Stimulated activated memory B cell treated with anti-CD40 and anti-IgM and Interleukin-4, amounts not matched to agents 10 μg/mL and 1 μg/mL and 100 μg/mL, for 72 hours (primary cell): Measurements from ENCODE around the gene ADAM12.
"Not testable (repeated sequence)": the region's sequence is repeated elsewhere in the genome, so short reads cannot be mapped to it uniquely, and the experiment has no call there.

ENCODE experiments used
- ATAC-seq: fragments of 150-1000 bp; cut with Tn5 transposase; 2 replicates; pipeline ENCODE4 v1.10.0; 2021
- H3K27ac Mint-ChIP-seq: one replicate; pipeline ENCODE4 v1.8.0; 2022; ENCODE audit warnings: mild to moderate bottlenecking, mixed read lengths
- H3K27me3 Mint-ChIP-seq: one replicate; pipeline ENCODE4 v1.8.0; 2022; ENCODE audit warnings: mixed read lengths
- H3K36me3 Mint-ChIP-seq: one replicate; pipeline ENCODE4 v1.8.0; 2022; ENCODE audit warnings: mixed read lengths
- H3K4me1 Mint-ChIP-seq: one replicate; pipeline ENCODE4 v1.8.0; 2022; ENCODE audit warnings: mixed read lengths
- H3K4me3 Mint-ChIP-seq: one replicate; pipeline ENCODE4 v1.8.0; 2022; ENCODE audit warnings: mild to moderate bottlenecking, moderate library complexity, mixed read lengths
- H3K9me3 Mint-ChIP-seq: one replicate; pipeline ENCODE4 v1.8.0; 2022; ENCODE audit warnings: mixed read lengths

Gene ADAM12

GRCh38 chr10:126251778-126252407 is 136.4 kb downstream of the ADAM12 start:
- H3K36me3 Mint-ChIP-seq, result no peaks in the 10 kb centered on the region
- peaks cover 16% of the 10 kb centered on the region for H3K27me3 Mint-ChIP-seq
- H3K27ac Mint-ChIP-seq, result no peak overlapping the region
- H3K4me3 Mint-ChIP-seq, result no peak overlapping the region
- peaks cover 11% of the 10 kb centered on the region for H3K9me3 Mint-ChIP-seq
- ATAC-seq, result no peak
- H3K4me1 Mint-ChIP-seq, result no peaks in the 10 kb centered on the region

DNA sequence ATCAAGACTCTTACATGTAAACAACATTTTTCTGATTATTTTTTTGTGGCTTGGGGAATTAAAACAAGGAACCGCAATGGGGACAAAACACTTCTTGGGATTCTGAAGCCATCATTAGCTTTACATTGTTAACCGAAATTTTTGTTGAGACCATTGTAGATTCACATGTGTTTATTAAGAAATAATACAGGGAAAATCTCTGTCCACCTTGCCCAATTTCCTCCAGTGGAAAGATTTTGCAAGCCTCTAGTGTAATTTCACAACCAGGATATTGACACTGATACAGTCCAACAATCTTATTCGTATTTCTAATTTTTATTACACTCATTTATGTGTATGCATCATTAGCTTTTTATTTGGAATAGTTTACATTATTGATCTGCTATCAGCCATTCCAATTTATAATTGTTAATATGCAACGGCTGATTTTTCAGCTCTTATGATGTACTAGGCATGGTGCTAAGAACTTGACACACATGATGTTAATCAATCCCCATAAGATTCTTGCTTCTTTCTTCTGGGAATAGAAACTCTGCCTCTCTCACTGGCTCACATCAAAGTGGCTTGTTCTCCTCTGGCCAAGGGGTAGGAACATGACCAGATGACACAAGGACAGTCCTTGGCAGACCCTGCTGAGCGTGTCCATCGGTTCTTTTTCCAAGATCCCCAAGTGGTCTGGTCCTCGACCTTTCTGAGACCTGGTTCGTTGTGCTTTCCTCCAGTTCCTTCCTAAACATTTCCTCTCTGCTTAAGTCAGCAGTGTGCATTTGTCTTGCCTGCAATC is 137.6 kb downstream of the ADAM12 start:
- no peak for ATAC-seq
- Mint-ChIP-seq H3K4me1 (no peaks in the 10 kb centered on the region), H3K36me3 (no peaks in the 10 kb centered on the region), H3K27me3 (peaks cover 16% of the 10 kb centered on the region), H3K9me3 (peaks cover 11% of the 10 kb centered on the region), H3K4me3 (no peak overlapping the region), H3K27ac (no peak overlapping the region)

- no peak for ATAC-seq
- Mint-ChIP-seq H3K9me3 (peaks cover 11% of the 10 kb centered on the region), H3K4me3 (no peak overlapping the region), H3K4me1 (no peaks in the 10 kb centered on the region), H3K27me3 (peaks cover 9% of the 10 kb centered on the region), H3K27ac (no peak overlapping the region), H3K36me3 (no peaks in the 10 kb centered on the region)
Observed at GRCh38 chr10:126250045-126250444, 138.2 kb downstream of the ADAM12 start.

DNA sequence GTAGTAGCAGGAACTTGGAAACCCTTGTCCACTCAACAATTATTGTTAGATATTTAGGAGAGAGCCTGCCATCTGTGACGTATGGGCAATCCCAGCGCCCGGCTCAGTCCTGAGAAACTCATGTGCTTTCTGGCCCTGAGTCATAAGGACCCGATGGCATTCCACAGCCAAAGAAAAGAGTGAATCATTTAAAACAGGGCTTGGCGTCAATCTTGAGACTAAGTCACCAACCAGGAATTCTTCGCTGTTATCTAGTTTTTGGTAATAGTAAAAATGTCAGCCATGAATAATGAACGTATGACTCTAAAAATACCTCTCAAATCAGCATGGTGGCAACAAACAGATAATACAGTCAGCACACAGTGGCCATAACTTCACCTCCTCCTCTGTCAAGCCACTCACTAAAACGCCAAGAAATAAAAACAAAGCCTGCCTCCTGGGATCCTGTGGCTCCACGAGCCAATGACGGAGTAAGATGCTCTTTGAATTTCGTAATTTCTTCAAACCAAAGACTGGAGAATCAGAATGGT is 140.8 kb downstream of the ADAM12 start:
- H3K9me3 Mint-ChIP-seq, result peaks cover 11% of the 10 kb centered on the region
- no peak overlapping the region for H3K4me3 Mint-ChIP-seq
- no peak overlapping the region for H3K27ac Mint-ChIP-seq
- no peaks in the 10 kb centered on the region for H3K27me3 Mint-ChIP-seq
- H3K4me1 Mint-ChIP-seq, result no peaks in the 10 kb centered on the region
- no peak for ATAC-seq
- H3K36me3 Mint-ChIP-seq, result no peaks in the 10 kb centered on the region

DNA sequence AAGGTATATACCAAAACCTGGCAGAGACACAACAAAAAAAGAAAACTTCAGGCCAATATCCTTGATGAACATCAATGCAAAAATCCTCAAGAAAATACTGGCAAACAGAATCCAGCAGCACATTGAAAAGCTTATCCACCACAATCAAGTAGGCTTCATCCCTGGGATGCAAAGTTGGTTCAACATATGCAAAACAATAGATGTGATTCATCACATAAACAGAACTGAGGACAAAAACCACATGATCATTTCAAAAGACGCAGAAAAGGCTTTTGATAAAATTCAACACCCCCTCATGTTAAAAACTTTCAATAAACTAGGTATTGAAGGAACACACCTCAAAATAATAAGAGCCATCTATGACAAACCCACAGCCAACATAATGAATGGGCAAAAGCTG is 141.9 kb downstream of the ADAM12 start:
- not testable (repeated sequence) for H3K27me3 Mint-ChIP-seq, H3K4me3 Mint-ChIP-seq, H3K36me3 Mint-ChIP-seq, ATAC-seq, H3K27ac Mint-ChIP-seq, H3K9me3 Mint-ChIP-seq, H3K4me1 Mint-ChIP-seq

DNA sequence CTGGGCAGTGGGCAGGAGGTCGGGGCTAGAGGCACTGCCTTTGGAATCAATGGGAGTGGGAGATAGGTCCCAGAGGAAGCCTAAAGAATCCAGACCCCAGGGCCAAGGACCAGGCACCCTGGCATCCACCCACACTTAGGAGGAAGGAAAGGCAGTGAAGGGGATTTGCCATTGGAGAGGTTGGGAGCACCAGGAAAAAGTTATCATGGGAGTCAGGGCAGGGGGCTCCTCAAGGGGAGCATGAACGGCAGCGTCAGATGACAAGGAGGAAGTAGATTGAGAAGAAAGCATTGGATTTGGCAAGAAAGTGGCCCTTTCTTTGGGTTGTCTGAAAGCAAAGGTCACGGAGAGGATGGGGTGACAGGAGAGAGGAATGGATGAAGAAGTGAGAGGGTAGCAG is 142.8 kb downstream of the ADAM12 start:
- Mint-ChIP-seq H3K27ac (no peak overlapping the region), H3K27me3 (no peaks in the 10 kb centered on the region), H3K4me1 (no peaks in the 10 kb centered on the region), H3K9me3 (no peaks in the 10 kb centered on the region), H3K36me3 (no peaks in the 10 kb centered on the region), H3K4me3 (no peak overlapping the region)
- no peak for ATAC-seq

DNA sequence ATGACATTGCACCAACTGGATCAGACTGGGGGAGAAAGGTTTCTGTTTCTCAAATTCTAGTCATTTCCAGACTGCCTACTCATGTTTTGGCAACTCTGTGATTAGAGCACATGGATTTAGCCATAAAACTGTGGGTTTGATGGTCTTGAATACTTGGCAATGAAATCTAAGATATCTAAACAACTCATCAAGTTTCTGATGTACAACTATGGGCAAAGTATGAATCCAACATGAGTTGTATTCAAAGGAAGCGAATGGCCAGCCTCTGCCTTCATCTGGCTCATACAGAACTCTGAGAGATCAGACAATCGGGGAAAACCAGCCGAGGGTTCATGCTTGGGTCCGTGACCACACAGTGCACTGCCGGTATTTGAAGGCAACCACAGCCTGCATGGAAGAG is 144.3 kb downstream of the ADAM12 start:
- no peaks in the 10 kb centered on the region for H3K36me3 Mint-ChIP-seq
- H3K4me1 Mint-ChIP-seq, result no peaks in the 10 kb centered on the region
- no peaks in the 10 kb centered on the region for H3K27me3 Mint-ChIP-seq
- H3K27ac Mint-ChIP-seq, result no peak overlapping the region
- no peaks in the 10 kb centered on the region for H3K9me3 Mint-ChIP-seq
- no peak for ATAC-seq
- H3K4me3 Mint-ChIP-seq, result no peak overlapping the region

- no peaks in the 10 kb centered on the region for H3K9me3 Mint-ChIP-seq
- no peak for ATAC-seq
- no peaks in the 10 kb centered on the region for H3K27me3 Mint-ChIP-seq
- no peaks in the 10 kb centered on the region for H3K4me1 Mint-ChIP-seq
- H3K4me3 Mint-ChIP-seq, result no peak overlapping the region
- H3K36me3 Mint-ChIP-seq, result no peaks in the 10 kb centered on the region
- H3K27ac Mint-ChIP-seq, result no peak overlapping the region
Observed at GRCh38 chr10:126243306-126243705, 145.0 kb downstream of the ADAM12 start.

DNA sequence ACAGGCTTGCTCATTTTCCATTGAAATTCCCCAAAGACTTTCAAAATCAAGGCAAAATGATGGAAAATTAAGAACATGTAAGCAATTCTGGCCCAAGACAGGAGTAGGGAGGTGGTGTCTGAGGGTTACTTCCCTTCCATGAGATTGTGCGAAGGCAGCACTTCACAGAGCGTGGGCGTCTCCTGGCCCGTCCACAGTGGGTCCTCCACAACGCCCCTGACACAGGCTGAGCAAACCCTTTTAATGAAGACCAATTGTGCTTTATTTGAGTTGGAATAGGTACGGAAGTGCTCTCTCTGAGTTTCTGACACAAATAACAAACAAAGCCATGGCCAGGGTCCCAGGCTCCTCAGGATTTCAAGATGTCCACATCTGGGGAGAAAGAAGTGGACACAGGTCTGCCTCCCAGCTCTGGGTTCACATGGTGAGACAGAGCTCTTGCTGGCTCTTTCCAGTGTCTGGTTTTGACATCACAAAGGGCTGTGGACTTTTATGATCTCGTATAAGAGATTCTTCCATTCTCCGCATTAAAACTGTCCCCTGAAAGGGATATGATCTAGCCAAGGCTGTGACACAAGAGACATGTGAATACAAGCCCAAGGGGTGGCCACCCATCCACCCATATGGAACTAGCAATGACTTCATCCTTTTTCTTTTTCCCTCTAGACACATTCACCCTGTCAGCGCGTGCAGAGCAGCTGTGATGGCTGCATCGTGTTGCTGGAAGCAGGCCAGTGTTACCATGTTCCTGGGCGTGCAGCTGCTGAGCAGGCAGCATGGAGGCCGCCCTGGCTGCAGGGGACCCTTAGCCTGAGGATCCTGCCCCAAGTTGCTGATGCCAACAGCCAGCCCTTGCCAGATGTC is 145.6 kb downstream of the ADAM12 start:
- Mint-ChIP-seq H3K4me3 (no peak overlapping the region), H3K9me3 (no peaks in the 10 kb centered on the region), H3K36me3 (no peaks in the 10 kb centered on the region), H3K27me3 (no peaks in the 10 kb centered on the region), H3K27ac (no peak overlapping the region), H3K4me1 (no peaks in the 10 kb centered on the region)
- ATAC-seq, result no peak

DNA sequence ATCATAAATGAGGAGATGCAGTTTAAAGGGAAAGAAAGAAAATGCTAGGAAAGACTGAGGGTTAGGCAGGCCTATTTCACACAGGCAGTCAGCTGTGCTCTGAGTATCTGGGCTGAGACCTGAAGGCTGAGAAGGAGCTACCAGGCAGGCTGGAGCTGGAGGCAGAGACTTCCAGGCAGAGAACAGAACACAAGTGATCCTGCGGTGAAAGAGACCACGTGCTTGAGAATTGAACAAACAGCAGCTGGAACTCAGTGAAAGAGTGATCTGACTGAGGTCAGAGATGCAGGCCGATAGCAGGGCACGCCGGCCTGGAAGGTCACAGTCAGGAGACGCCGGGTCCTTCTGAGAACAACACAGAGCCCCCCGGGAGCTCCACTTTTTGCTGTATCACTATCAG is 147.8 kb downstream of the ADAM12 start:
- no peak for ATAC-seq
- Mint-ChIP-seq H3K36me3 (no peaks in the 10 kb centered on the region), H3K4me1 (no peaks in the 10 kb centered on the region), H3K27me3 (no peaks in the 10 kb centered on the region), H3K27ac (no peak overlapping the region), H3K9me3 (peaks cover 7% of the 10 kb centered on the region), H3K4me3 (no peak overlapping the region)

- H3K4me3 Mint-ChIP-seq, result no peak overlapping the region
- no peaks in the 10 kb centered on the region for H3K36me3 Mint-ChIP-seq
- no peak for ATAC-seq
- no peaks in the 10 kb centered on the region for H3K4me1 Mint-ChIP-seq
- peaks cover 7% of the 10 kb centered on the region for H3K9me3 Mint-ChIP-seq
- H3K27ac Mint-ChIP-seq, result no peak overlapping the region
- H3K27me3 Mint-ChIP-seq, result no peaks in the 10 kb centered on the region
Observed at GRCh38 chr10:126239844-126240243, 148.4 kb downstream of the ADAM12 start.

DNA sequence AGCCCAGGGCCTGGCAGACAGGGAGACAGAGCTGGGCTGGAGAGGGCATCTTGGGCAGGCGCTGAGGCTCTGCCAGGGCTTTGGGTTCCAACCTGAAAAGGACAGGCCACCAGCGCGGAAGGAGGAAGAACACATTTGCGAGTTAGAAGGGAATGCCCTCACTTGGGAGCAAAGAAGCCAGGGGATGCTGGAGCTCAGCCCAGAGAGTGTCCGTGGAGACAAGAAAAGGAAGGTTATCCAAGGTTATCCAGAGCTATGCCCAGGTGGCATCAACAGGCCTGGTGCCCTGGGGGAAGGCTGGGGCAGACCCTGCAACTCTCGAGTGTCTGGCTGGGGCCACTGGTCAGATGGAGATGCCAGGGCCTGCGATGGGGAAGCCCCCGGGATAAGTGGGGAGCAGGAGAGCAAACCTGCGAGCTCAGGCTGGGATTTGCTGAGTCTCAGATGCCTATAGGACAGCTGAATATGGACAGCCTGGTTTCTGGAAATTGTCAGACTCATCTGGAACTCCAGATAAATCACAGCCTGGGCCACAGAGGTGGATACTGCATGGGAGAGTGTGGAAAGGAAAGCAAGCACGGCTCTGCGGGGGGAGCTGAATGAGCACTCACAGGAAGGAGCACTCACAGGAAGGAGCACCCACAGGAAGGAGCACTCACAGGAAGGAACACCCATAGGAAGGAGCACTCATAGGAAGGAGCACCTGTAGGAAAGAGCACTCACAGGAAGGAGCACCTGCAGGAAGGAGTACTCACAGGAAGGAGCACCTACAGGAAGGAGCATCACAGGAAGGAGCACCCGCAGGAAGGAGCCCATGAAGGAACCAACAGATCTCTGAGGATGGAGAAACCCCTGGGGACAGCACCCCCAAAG is 152.1 kb downstream of the ADAM12 start:
- H3K36me3 Mint-ChIP-seq, result no peaks in the 10 kb centered on the region
- no peak overlapping the region for H3K4me3 Mint-ChIP-seq
- no peaks in the 10 kb centered on the region for H3K4me1 Mint-ChIP-seq
- peaks cover 7% of the 10 kb centered on the region for H3K9me3 Mint-ChIP-seq
- H3K27me3 Mint-ChIP-seq, result peaks cover 22% of the 10 kb centered on the region
- no peak overlapping the region for H3K27ac Mint-ChIP-seq
- ATAC-seq, result no peak

DNA sequence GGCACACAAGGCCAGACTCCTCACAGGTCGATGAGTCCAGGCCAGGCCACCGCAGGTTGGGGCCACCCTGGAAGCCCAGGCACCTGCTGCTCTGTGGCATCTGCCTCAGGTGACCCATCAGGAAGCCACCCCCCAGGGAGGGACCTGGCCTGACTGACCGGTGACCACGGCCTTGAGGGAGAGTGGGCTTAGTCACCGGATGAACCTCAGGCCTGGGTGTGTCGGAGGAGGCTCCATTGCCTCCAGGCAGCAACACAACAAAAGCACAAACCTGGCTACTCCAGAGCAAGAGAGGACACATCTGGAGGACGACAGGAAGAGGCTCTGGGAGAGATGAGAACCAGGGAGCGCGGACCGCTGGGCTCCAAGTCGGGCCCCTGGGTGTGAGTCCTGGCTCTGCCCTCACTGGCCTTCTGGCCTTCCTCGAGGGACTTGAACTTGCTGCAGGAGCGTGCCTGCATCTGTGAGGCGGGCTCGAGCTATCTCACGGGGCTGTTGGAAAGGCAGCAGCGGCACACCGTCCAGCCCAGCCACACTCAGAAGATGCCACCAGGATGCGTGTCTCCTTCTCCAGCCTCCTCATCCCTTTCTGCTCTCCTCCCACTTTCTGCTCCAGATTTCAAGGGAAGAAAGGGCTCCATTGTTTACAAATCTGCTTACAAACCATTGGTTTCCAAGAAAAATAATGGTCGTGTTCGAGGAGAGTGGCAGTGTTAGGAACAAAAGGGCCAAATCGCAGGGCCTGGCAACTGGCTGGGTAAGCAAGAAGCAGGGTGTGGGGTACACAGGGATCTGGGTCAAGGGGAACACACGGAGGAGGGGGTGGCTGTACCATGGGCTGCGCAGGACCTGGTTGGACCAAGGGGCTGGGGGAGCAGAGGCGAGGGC is 152.9 kb downstream of the ADAM12 start:
- ATAC-seq, result no peak
- Mint-ChIP-seq H3K27ac (no peak overlapping the region), H3K4me1 (no peaks in the 10 kb centered on the region), H3K36me3 (no peaks in the 10 kb centered on the region), H3K4me3 (no peak overlapping the region), H3K9me3 (peaks cover 7% of the 10 kb centered on the region), H3K27me3 (peaks cover 24% of the 10 kb centered on the region)

GRCh38 chr10:126234630-126235029 is 153.6 kb downstream of the ADAM12 start:
- no peaks in the 10 kb centered on the region for H3K4me1 Mint-ChIP-seq
- H3K27ac Mint-ChIP-seq, result no peak overlapping the region
- no peak for ATAC-seq
- peaks cover 7% of the 10 kb centered on the region for H3K9me3 Mint-ChIP-seq
- H3K36me3 Mint-ChIP-seq, result no peaks in the 10 kb centered on the region
- peaks cover 28% of the 10 kb centered on the region for H3K27me3 Mint-ChIP-seq
- no peak overlapping the region for H3K4me3 Mint-ChIP-seq
